Measurements from ENCODE around the gene TMEM181.
"Not testable (repeated sequence)": the region's sequence is repeated elsewhere in the genome, so short reads cannot be mapped to it uniquely, and the experiment has no call there.

TMEM181 gene

DNA sequence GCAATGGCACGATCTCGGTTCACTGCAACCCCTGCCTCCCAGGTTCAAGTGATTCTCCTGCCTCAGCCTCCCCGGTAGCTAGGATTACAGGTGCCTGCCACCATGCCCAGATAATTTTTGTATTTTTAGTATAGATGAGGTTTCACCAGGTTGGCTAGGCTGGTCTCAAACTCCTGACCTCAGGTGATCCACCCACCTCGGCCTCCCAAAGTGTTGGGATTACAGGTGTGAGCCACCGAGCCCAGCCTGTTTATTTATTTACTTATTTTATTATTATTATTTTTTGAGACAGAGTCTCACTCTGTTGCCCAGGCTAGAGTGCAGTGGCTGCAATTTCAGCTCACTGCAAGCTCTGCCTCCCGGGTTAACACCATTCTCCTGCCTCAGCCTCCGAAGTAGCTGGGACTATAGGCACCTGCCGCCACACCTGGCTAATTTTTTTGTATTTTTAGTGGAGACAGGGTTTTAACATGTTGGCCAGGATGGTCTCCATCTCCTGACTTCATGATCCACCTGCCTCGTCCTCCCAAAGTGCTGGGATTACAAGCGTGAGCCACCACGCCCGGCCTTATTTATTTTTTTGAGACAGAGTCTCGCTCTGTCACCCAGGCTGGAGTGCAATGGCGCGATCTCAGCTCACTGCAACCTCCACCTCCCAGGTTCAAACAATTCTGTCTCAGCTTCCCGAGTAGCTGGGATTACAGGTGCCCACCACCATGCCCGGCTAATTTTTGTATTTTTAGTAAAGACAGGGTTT, 92.3 kb downstream of the TMEM181 start:
- H3K9ac ChIP-seq (ENCODE audit: low read length in 2 of 2); H3K9me3 ChIP-seq (ENCODE audit: control insufficient read depth in 2 of 2, low read length in 2 of 2); H3K27me3 ChIP-seq (ENCODE audit: control insufficient read depth in 1 of 2, insufficient read depth in 2 of 2, low read length in 2 of 2); H3K36me3 ChIP-seq (ENCODE audit: control insufficient read depth in 2 of 2, insufficient read depth in 2 of 2, low read length in 2 of 2); H3K4me3 ChIP-seq (ENCODE audit: low read length in 2 of 2); H3K27ac ChIP-seq (ENCODE audit: low read length): not testable (repeated sequence)
- H3K4me1 ChIP-seq (ENCODE audit: control insufficient read depth, insufficient read depth, low read length), result peaks cover 13% of the 10 kb centered on the region

DNA sequence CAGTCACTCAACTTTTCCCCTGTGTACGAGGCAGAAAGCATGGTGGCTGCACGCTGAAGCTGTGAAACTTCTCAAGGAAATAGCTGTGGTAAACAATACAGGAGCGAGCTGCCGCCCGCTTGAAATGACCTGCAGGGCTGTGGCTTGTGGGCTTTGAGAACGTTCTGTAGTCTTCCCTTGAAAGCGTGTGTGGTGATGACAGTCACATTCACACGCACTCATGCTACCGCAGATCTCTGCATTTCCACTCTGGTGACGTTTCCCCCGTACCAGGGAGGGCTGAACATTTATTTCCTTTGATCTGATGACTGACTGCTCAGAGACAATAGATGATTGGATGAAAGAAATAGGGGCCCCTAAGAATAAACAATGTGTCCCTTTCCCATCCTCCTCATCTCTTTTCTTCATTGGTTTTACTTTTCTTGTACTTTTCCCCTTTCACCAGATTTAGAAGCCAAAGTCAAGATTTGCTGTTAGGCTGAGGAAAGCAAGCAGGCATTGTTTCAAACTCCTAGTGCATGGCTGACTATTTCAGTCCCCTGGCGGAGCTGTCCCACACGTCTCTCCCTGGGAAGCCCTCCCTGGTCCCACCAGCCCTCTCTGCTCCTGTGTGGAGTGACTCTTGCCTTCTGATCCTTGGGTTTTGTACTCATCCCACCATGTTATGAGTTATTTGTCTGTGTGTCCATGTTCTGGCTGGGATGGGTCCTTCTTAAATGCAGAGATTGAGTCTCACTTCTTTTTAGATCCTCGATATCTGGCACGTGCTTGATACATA, 93.9 kb downstream of the TMEM181 start:
- no peak overlapping the region for H3K9ac ChIP-seq (ENCODE audit: low read length in 2 of 2)
- H3K27ac ChIP-seq (ENCODE audit: low read length), result peak overlapping the region; percentile 84
- H3K9me3 ChIP-seq (ENCODE audit: control insufficient read depth in 2 of 2, low read length in 2 of 2), result no peaks in the 10 kb centered on the region
- no peaks in the 10 kb centered on the region for H3K27me3 ChIP-seq (ENCODE audit: control insufficient read depth in 1 of 2, insufficient read depth in 2 of 2, low read length in 2 of 2)
- peak overlapping the region in 1 of 2 donors; percentile 49 for H3K4me3 ChIP-seq (ENCODE audit: low read length in 2 of 2)
- no peaks in the 10 kb centered on the region for H3K36me3 ChIP-seq (ENCODE audit: control insufficient read depth in 2 of 2, insufficient read depth in 2 of 2, low read length in 2 of 2)
- peaks cover 13% of the 10 kb centered on the region for H3K4me1 ChIP-seq (ENCODE audit: control insufficient read depth, insufficient read depth, low read length)

DNA sequence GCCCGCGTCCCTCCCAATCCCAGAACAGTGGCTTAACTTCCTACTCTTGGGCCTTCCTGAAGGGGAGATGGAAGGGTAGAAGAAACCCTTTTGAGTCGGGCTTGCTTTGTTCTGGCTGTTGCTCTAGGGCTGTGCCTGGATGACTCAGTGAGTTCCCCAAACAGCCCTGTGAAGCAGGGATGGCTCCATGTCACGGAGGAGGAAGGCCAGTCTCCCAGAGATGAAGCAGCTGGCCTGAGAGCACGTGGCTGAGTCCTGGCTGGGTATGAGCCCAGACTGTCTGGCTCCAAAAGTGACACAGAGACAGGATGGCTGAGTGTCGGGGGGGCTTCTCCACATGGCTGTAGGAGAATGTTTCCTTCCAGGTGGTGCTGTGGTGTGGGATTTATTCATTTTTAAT, 94.6 kb downstream of the TMEM181 start:
- peak overlapping the region; percentile 84 for H3K27ac ChIP-seq (ENCODE audit: low read length)
- peak overlapping the region in 1 of 2 donors; percentile 13 for H3K9ac ChIP-seq (ENCODE audit: low read length in 2 of 2)
- H3K36me3 ChIP-seq (ENCODE audit: control insufficient read depth in 2 of 2, insufficient read depth in 2 of 2, low read length in 2 of 2), result no peaks in the 10 kb centered on the region
- H3K4me1 ChIP-seq (ENCODE audit: control insufficient read depth, insufficient read depth, low read length), result peaks cover 11% of the 10 kb centered on the region
- peak overlapping the region in 1 of 2 donors; percentile 49 for H3K4me3 ChIP-seq (ENCODE audit: low read length in 2 of 2)
- no peaks in the 10 kb centered on the region for H3K9me3 ChIP-seq (ENCODE audit: control insufficient read depth in 2 of 2, low read length in 2 of 2)
- H3K27me3 ChIP-seq (ENCODE audit: control insufficient read depth in 1 of 2, insufficient read depth in 2 of 2, low read length in 2 of 2), result no peaks in the 10 kb centered on the region

DNA sequence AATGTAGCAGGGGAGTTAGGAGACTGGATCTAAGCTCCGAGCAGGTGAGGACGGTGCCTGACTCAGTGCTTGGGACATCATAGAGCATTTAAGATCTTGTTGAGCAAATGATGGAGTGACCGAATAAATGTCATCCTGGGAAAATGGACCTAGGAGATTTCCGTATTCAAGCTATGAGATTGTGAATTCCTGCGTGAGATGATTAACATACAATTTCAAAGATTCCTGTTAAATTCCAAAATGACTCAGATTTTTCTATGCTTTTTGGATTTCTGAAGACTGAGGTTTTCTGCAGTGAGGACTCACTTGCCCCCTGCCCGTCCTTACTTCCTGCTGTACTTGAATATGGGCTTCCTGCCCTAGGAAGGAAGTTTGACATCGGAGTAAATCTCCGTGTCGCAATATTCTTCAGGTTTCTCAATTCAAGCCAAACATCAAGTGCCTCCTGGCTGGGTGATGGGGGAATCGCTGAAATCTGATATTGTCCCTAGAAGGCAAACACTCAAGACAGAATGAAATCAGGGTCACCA, 95.1 kb downstream of the TMEM181 start:
- peak overlapping the region; percentile 84 for H3K27ac ChIP-seq (ENCODE audit: low read length)
- H3K9ac ChIP-seq (ENCODE audit: low read length in 2 of 2), result no peak overlapping the region
- H3K27me3 ChIP-seq (ENCODE audit: control insufficient read depth in 1 of 2, insufficient read depth in 2 of 2, low read length in 2 of 2), result no peaks in the 10 kb centered on the region
- no peaks in the 10 kb centered on the region for H3K36me3 ChIP-seq (ENCODE audit: control insufficient read depth in 2 of 2, insufficient read depth in 2 of 2, low read length in 2 of 2)
- H3K4me1 ChIP-seq (ENCODE audit: control insufficient read depth, insufficient read depth, low read length), result peaks cover 11% of the 10 kb centered on the region
- H3K9me3 ChIP-seq (ENCODE audit: control insufficient read depth in 2 of 2, low read length in 2 of 2), result no peaks in the 10 kb centered on the region
- H3K4me3 ChIP-seq (ENCODE audit: low read length in 2 of 2), result peak overlapping the region in 1 of 2 donors; percentile 49

DNA sequence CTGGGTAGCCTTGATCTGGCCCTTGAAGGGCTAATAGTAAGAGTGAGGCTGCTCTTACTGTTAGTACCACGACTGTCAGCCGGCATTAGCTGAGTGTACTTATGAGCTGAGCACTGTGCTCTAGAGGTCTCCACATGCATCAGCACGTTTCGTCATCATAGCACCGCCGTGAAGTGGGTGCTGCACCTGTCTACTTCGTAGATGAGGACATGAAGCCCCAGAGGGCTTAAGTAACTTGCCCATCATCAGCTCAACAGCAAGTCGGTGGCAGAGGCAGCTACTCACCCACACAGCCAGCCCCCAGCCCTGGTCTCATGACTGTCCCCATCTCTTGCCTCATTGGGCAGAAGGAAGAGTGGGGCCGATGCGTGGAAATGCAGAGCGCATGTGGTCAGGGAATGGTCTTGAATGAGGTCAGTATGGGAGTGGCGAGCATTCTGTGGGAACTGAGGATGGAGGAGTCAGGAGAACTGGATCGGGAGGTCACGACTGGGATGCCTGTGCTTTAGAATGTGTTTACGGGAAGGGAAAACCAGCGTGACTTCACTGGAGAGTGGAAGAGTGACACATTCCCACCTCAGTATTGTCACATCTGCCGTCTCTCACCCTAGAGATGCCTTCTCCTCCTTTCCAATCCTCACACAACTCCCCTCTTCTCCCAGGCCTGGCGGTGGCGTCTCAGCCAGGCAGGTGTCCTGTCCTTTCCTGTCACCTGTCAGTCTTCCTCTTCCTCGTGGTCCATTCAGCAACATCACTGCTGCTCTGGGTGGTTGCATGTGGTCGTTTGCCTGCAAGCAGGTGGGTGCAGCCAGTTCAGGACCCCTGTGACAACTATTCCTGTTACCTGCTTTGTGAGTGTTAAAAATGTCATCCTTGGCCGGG, 95.9 kb downstream of the TMEM181 start:
- no peak overlapping the region for H3K27ac ChIP-seq (ENCODE audit: low read length)

DNA sequence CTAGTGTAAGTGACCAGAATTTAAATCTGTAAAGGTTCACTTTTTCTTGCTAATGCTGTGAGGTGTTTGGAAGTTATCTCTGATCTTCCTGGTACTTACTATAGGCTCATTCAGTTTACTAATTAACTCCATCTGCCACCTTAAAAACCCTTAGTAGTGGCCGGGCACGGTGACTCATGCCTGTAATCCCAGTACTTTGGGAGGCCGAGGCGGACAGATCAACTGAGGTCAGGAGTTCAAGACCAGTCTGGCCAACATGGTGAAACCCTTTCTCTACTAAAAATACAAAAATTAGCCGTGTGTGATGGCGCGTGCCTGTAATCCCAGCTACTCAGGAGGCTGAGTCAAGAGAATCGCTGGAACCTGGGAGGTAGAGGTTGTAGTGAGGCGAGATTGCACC, 97.1 kb downstream of the TMEM181 start:
- peaks cover 14% of the 10 kb centered on the region for H3K4me1 ChIP-seq (ENCODE audit: control insufficient read depth, insufficient read depth, low read length)
- not testable (repeated sequence) for H3K4me3 ChIP-seq (ENCODE audit: low read length in 2 of 2); H3K27me3 ChIP-seq (ENCODE audit: control insufficient read depth in 1 of 2, insufficient read depth in 2 of 2, low read length in 2 of 2); H3K9ac ChIP-seq (ENCODE audit: low read length in 2 of 2); H3K27ac ChIP-seq (ENCODE audit: low read length); H3K9me3 ChIP-seq (ENCODE audit: control insufficient read depth in 2 of 2, low read length in 2 of 2); H3K36me3 ChIP-seq (ENCODE audit: control insufficient read depth in 2 of 2, insufficient read depth in 2 of 2, low read length in 2 of 2)

More for the DNA sequence above, 95.9 kb downstream of the TMEM181 start:
- Histone ChIP-seq H3K4me1 (ENCODE audit: control insufficient read depth, insufficient read depth, low read length) (peaks cover 14% of the 10 kb centered on the region), H3K9ac (ENCODE audit: low read length in 2 of 2) (no peak overlapping the region), H3K4me3 (ENCODE audit: low read length in 2 of 2) (no peak overlapping the region), H3K27me3 (ENCODE audit: control insufficient read depth in 1 of 2, insufficient read depth in 2 of 2, low read length in 2 of 2) (no peaks in the 10 kb centered on the region), H3K9me3 (ENCODE audit: control insufficient read depth in 2 of 2, low read length in 2 of 2) (no peaks in the 10 kb centered on the region), H3K36me3 (ENCODE audit: control insufficient read depth in 2 of 2, insufficient read depth in 2 of 2, low read length in 2 of 2) (no peaks in the 10 kb centered on the region)

DNA sequence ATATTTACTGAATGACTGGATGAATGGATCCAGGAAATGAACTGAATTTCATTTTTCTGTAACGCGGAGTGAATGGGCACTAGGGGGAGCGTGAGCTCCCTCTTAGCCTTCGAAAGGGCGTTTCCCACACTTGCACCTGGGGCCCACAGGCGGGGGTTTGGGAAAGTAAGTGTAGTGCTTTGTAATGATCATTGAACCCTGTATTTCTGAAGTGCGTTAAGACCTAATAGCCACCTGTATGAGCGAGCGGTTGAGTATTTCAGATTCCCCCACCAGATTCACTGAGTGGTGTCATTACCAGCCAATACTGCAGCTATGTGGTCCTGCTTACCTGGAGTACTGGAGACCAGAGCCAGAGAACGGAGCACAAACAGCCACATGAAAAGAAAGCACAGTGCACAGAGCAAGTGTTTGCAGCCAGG, 100.5 kb downstream of the TMEM181 start:
- no peaks in the 10 kb centered on the region for H3K36me3 ChIP-seq (ENCODE audit: control insufficient read depth in 2 of 2, insufficient read depth in 2 of 2, low read length in 2 of 2)
- no peak overlapping the region for H3K27ac ChIP-seq (ENCODE audit: low read length)
- no peaks in the 10 kb centered on the region for H3K9me3 ChIP-seq (ENCODE audit: control insufficient read depth in 2 of 2, low read length in 2 of 2)
- no peak overlapping the region for H3K9ac ChIP-seq (ENCODE audit: low read length in 2 of 2)
- H3K4me3 ChIP-seq (ENCODE audit: low read length in 2 of 2), result no peak overlapping the region
- H3K4me1 ChIP-seq (ENCODE audit: control insufficient read depth, insufficient read depth, low read length), result peaks cover 2% of the 10 kb centered on the region
- no peaks in the 10 kb centered on the region for H3K27me3 ChIP-seq (ENCODE audit: control insufficient read depth in 1 of 2, insufficient read depth in 2 of 2, low read length in 2 of 2)

DNA sequence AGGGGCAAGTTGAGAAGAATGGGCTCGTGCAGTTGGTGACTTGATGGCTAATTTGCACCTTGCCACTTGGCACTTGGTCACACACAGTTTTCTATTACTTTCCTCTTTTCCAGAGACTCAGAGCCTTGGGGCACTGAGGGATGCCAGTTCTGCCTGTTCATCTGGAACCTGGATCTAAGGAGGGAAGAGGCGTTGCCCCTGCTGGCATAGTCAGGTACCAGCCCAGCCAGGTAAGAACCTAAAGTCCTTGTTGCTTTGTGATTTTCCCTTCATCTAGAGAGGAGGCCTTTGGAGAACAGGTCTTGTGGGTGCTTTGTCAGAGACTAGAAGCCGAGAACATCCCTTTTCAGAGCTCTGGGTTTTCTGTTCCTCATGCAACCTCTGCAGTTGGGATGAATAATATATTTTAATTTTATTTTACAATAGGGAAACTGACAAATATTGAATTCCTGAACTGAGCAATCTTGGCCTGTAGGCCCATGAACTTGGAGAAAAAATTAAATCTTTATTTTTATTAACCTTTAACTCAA, 101.3 kb downstream of the TMEM181 start:
- Histone ChIP-seq H3K9ac (ENCODE audit: low read length in 2 of 2) (no peak overlapping the region), H3K9me3 (ENCODE audit: control insufficient read depth in 2 of 2, low read length in 2 of 2) (no peaks in the 10 kb centered on the region), H3K36me3 (ENCODE audit: control insufficient read depth in 2 of 2, insufficient read depth in 2 of 2, low read length in 2 of 2) (no peaks in the 10 kb centered on the region), H3K27me3 (ENCODE audit: control insufficient read depth in 1 of 2, insufficient read depth in 2 of 2, low read length in 2 of 2) (no peaks in the 10 kb centered on the region), H3K27ac (ENCODE audit: low read length) (no peak overlapping the region), H3K4me3 (ENCODE audit: low read length in 2 of 2) (no peak overlapping the region), H3K4me1 (ENCODE audit: control insufficient read depth, insufficient read depth, low read length) (peaks cover 2% of the 10 kb centered on the region)

DNA sequence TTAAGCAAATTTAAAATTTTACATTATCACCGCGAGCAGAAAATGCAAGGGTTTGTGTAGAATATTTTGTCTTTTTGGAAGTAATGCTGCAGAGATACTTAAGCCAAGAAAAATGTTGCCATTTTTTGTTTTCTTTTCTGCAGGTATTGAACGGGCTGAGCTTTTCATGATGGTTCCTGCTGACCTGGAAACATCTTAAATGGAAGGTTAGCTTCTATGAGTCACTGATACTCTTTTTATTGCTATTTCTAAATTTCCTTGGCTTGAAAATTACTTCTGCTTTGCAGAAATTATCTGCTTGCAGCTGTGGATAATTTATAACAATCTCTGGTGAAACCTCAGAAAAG, 102.7 kb downstream of the TMEM181 start:
- Histone ChIP-seq H3K27me3 (ENCODE audit: control insufficient read depth in 1 of 2, insufficient read depth in 2 of 2, low read length in 2 of 2) (no peaks in the 10 kb centered on the region), H3K9ac (ENCODE audit: low read length in 2 of 2) (no peak overlapping the region), H3K9me3 (ENCODE audit: control insufficient read depth in 2 of 2, low read length in 2 of 2) (no peaks in the 10 kb centered on the region), H3K4me3 (ENCODE audit: low read length in 2 of 2) (peak overlapping the region in 1 of 2 donors; percentile 59), H3K36me3 (ENCODE audit: control insufficient read depth in 2 of 2, insufficient read depth in 2 of 2, low read length in 2 of 2) (no peaks in the 10 kb centered on the region), H3K27ac (ENCODE audit: low read length) (no peak overlapping the region), H3K4me1 (ENCODE audit: control insufficient read depth, insufficient read depth, low read length) (peaks cover 2% of the 10 kb centered on the region)

DNA sequence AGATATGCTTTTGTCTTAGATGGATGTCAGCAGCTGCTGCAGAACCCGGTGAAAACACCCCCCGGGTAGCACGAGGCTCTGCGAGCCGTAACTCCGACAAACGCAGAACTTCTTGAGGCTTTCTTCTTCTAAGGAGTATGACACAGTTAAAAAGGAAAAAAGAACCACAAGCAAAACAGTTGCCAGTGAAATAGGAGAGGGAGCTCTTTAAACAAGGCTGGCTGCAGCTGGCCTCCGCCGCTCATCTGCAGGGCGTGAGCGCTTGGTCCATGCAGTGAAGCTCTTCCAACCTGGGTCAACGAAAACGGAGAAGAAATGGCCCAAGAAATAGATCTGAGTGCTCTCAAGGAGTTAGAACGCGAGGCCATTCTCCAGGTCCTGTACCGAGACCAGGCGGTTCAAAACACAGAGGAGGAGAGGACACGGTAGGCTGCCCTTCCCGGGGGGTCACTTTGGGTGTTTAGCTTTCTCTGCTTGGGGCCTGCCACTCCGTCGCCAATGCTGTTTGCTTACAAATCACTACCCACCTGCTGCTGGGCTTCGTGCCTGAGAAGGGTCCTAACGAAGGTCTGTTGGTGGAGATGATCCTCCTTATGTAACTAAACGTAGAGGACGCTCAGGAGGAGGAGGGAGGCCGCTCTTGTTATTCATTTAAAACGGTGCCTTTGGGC, 103.2 kb downstream of the TMEM181 start:
- Histone ChIP-seq H3K27ac (ENCODE audit: low read length) (peak overlapping the region; percentile 31), H3K9ac (ENCODE audit: low read length in 2 of 2) (no peak overlapping the region), H3K36me3 (ENCODE audit: control insufficient read depth in 2 of 2, insufficient read depth in 2 of 2, low read length in 2 of 2) (no peaks in the 10 kb centered on the region), H3K4me3 (ENCODE audit: low read length in 2 of 2) (peak overlapping the region; percentile 33 to 59), H3K27me3 (ENCODE audit: control insufficient read depth in 1 of 2, insufficient read depth in 2 of 2, low read length in 2 of 2) (no peaks in the 10 kb centered on the region), H3K4me1 (ENCODE audit: control insufficient read depth, insufficient read depth, low read length) (peaks cover 2% of the 10 kb centered on the region), H3K9me3 (ENCODE audit: control insufficient read depth in 2 of 2, low read length in 2 of 2) (no peaks in the 10 kb centered on the region)

Data from stomach smooth muscle (tissue), 2 donors.